Gastrocnemius medialis (tissue), 4 donors: ENCODE measurements around the gene ACVR1C. TPM values are rescaled to one million over a fixed set of nuclear protein-coding genes. Genes with fewer than 3 reads are reported as not detected.
"Not testable (repeated sequence)": the region's sequence is repeated elsewhere in the genome, so short reads cannot be mapped to it uniquely, and the experiment has no call there.

ENCODE experiments used
- ATAC-seq, 2 donors: fragments of 150-250 bp; one replicate each; pipeline ENCODE4 v1.9.1; 2016
- DNase-seq, 2 donors: peaks; one replicate each; pipeline ENCODE4 v3.0.0-alpha.2; 2019
- H3K27ac ChIP-seq, 4 donors: fragments of 200-600 bp; sonication (generic); 1 replicate in 1 of 4; 2 replicates in 3 of 4; pipeline ENCODE4 v1.5.1; 2016 to 2018; ENCODE audit warnings: mild to moderate bottlenecking in 2 of 4, moderate library complexity in 1 of 4
- H3K27me3 ChIP-seq, 3 donors: fragments of 200-600 bp; sonication (generic) in 2 of 3; 1 replicate in 1 of 3; 2 replicates in 2 of 3; pipeline versions ENCODE4 v1.5.1 to v1.6.0; 2016 to 2019; ENCODE audit warnings: mild to moderate bottlenecking in 1 of 3, moderate library complexity in 1 of 3
- H3K36me3 ChIP-seq, 2 donors: fragments of 200-600 bp; sonication (generic) in 1 of 2; one replicate each; pipeline ENCODE4 v1.5.1; 2017 to 2018
- H3K4me1 ChIP-seq, 2 donors: fragments of 200-600 bp; sonication (generic) in 1 of 2; one replicate each; pipeline ENCODE4 v1.5.1; 2016 to 2017; ENCODE audit warnings: mild to moderate bottlenecking in 2 of 2
- H3K4me3 ChIP-seq, 4 donors: fragments of 200-600 bp; sonication (generic) in 3 of 4; 1 replicate in 1 of 4; 2 replicates in 3 of 4; pipeline ENCODE4 v1.5.1; 2016 to 2019; ENCODE audit warnings: mild to moderate bottlenecking in 2 of 4
- H3K9me3 ChIP-seq, 3 donors: fragments of 200-600 bp; sonication (generic) in 2 of 3; 1 replicate in 1 of 3; 2 replicates in 2 of 3; pipeline ENCODE4 v1.5.1; 2016 to 2019
- POLR2A ChIP-seq, 2 donors: fragments of 450-650 bp; IDR thresholded peaks; one replicate each; pipeline ENCODE4 v1.6.1; 2017; ENCODE audit warnings: antibody characterized with exemption in 2 of 2, mild to moderate bottlenecking in 2 of 2, moderate library complexity in 2 of 2
- in situ Hi-C, 4 donors: fragments of 200-750 bp; cut with MboI; loops; one replicate each; pipeline versions ENCODE4 v1.15.0 to v1.8.0; 2017; ENCODE audit warnings: low sequenced_read_pairs in 4 of 4
- intact Hi-C: fragments of 100-400 bp; cut with DNase I; formaldehyde crosslinking; loops from one replicate; pipeline ENCODE4 v1.15.1; 2023; ENCODE audit warnings: low total_unique reads
- total RNA-seq, 4 donors: library from RNA; depleted of rRNA; stranded (reverse); fragments of >200 nt; gene quantifications; one replicate each; pipeline versions ENCODE4 v1.1.0 to v1.2.3, GENCODE V29; 2016
- TF ChIP-seq, protein P1 (sequence below), 5 experiments: fragments of 450-650 bp in 3 of 5; fragments of 200-600 bp in 2 of 5; sonication (generic) in 2 of 5; IDR thresholded peaks in 4 of 5; conservative IDR thresholded peaks in 1 of 5; 1 replicate in 4 of 5; 2 replicates in 1 of 5; pipeline ENCODE4 v1.5.1; 2016 to 2019; ENCODE audit warnings: antibody characterized with exemption in 5 of 5, mild to moderate bottlenecking in 3 of 5, moderate library complexity in 3 of 5

ACVR1C gene
- total RNA-seq, 4 donors from 2014 or later, result 0.46 to 2.1 (median 0.90) TPM

DNA sequence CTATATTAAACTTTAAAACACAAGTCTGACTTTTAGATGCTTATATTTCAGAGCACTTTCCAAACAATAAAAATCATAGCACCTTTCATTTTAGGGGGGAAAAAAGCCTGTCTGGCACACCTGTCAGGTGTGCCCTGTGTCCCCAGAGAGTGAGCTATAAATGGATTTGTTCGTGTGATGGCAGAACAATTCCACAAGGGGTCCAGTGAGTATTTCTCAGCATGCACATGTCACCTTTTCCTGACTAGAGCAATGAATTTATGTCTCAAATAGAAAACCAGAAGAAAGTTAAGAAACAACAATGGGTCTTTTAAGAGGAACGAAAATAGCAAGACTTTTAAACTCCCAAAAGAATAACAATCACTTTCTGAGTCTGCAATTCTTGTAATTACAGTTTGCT is 55.9 kb downstream of the ACVR1C start:
- no peak for DNase-seq
- in situ Hi-C loops, result no loop called here
- no peak for TF ChIP-seq POLR2A (IDR thresholded peaks at IDR 0.05)
- TF ChIP-seq, protein P1, sequence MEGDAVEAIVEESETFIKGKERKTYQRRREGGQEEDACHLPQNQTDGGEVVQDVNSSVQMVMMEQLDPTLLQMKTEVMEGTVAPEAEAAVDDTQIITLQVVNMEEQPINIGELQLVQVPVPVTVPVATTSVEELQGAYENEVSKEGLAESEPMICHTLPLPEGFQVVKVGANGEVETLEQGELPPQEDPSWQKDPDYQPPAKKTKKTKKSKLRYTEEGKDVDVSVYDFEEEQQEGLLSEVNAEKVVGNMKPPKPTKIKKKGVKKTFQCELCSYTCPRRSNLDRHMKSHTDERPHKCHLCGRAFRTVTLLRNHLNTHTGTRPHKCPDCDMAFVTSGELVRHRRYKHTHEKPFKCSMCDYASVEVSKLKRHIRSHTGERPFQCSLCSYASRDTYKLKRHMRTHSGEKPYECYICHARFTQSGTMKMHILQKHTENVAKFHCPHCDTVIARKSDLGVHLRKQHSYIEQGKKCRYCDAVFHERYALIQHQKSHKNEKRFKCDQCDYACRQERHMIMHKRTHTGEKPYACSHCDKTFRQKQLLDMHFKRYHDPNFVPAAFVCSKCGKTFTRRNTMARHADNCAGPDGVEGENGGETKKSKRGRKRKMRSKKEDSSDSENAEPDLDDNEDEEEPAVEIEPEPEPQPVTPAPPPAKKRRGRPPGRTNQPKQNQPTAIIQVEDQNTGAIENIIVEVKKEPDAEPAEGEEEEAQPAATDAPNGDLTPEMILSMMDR (IDR thresholded peaks at IDR 0.05 in 4 of 5, conservative IDR thresholded peaks at IDR 0.05 in 1 of 5), result no peak
- H3K9me3 ChIP-seq, result no peaks in the 10 kb centered on the region
- H3K36me3 ChIP-seq, result no peaks in the 10 kb centered on the region
- H3K27me3 ChIP-seq, result no peaks in the 10 kb centered on the region
- H3K4me3 ChIP-seq, result no peak overlapping the region
- H3K27ac ChIP-seq, result no peak overlapping the region
- ATAC-seq, result no peak
- intact Hi-C loops, result no loop called here
- no peaks in the 10 kb centered on the region for H3K4me1 ChIP-seq

DNA sequence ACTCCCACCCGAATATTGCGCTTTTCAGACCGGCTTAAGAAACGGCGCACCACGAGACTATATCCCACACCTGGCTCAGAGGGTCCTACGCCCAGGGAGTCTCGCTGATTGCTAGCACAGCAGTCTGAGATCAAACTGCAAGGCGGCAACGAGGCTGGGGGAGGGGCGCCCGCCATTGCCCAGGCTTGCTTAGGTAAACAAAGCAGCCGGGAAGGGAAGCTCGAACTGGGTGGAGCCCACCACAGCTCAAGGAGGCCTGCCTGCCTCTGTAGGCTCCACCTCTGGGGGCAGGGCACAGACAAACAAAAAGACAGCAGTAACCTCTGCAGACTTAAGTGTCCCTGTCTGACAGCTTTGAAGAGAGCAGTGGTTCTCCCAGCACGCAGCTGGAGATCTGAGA is 62.0 kb downstream of the ACVR1C start:
- DNase-seq, H3K27me3 ChIP-seq, in situ Hi-C loops, intact Hi-C loops, ATAC-seq, H3K9me3 ChIP-seq, H3K4me1 ChIP-seq, H3K27ac ChIP-seq, H3K4me3 ChIP-seq, H3K36me3 ChIP-seq: not testable (repeated sequence)

DNA sequence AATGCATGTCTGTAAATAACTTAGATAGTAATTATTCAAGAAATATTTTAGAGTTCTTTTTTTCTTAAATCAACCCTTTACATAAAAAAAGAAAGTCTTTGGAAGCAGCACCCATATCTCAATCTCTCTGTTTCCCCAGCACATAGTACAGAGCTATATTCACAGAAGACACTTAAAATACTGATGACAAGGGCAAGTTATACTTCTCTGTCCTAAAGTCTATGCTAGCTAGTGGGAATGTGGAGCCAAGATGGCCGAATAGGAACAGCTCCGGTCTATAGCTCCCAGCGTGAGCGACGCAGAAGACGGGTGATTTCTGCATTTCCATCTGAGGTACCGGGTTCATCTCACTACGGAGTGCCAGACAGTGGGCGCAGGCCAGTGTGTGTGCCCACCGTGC is 62.6 kb downstream of the ACVR1C start:
- H3K4me3 ChIP-seq, intact Hi-C loops, H3K9me3 ChIP-seq, H3K27me3 ChIP-seq, H3K27ac ChIP-seq, ATAC-seq, in situ Hi-C loops, H3K36me3 ChIP-seq, DNase-seq, H3K4me1 ChIP-seq: not testable (repeated sequence)

DNA sequence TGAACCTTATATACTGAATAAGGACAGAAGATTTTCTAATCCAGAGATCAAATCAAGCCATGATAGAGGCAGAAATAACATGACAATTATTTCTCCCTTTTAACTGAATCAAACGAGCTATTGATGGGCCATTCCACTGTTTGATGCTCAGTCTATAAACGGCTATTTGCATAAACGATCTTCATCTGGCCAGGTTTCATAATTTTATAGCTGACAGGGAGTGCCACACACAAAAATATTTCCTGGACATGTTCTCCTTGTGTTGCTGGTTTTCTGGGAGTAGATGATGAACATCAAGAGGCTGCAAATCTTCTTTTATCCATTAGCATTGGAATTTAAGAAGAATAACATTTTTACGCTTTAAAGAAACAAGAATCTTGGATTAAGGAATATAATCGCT is 63.1 kb downstream of the ACVR1C start:
- H3K9me3 ChIP-seq, result no peaks in the 10 kb centered on the region
- intact Hi-C loops, result no loop called here
- TF ChIP-seq POLR2A (IDR thresholded peaks at IDR 0.05), result no peak
- in situ Hi-C loops, result no loop called here
- H3K4me3 ChIP-seq, result no peak overlapping the region
- no peak overlapping the region for H3K27ac ChIP-seq
- no peaks in the 10 kb centered on the region for H3K36me3 ChIP-seq
- ATAC-seq (no peak), DNase-seq (no peak)
- H3K4me1 ChIP-seq, result no peaks in the 10 kb centered on the region
- H3K27me3 ChIP-seq, result no peaks in the 10 kb centered on the region

DNA sequence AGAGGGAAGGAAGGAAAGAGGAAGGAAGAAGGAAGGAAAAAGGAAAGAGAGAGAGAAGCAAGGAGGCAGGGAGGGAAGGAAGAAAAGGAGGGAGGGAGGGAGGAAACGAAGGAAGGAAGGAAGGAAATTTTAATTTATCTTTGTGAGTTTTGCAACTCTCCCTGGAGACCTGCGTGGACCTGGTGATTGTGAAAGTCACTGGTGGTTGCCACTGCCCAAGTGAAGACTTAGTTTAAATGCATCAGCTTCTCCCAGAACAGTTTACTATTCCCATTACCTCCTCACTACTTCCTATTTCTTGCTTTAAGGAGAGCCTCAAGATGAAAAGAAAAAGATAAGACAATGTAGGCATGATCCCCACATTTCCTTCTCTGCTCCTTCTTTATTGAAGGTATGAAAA is 68.8 kb downstream of the ACVR1C start:
- Histone ChIP-seq H3K36me3 (no peaks in the 10 kb centered on the region), H3K4me1 (no peaks in the 10 kb centered on the region), H3K9me3 (no peaks in the 10 kb centered on the region), H3K4me3 (no peak overlapping the region), H3K27ac (no peak overlapping the region), H3K27me3 (no peaks in the 10 kb centered on the region)
- TF ChIP-seq, protein P1 (IDR thresholded peaks at IDR 0.05 in 4 of 5, conservative IDR thresholded peaks at IDR 0.05 in 1 of 5), result no peak
- no peak for TF ChIP-seq POLR2A (IDR thresholded peaks at IDR 0.05)
- ATAC-seq (no peak), DNase-seq (no peak)
- in situ Hi-C loops, result no loop called here
- intact Hi-C loops, result no loop called here

DNA sequence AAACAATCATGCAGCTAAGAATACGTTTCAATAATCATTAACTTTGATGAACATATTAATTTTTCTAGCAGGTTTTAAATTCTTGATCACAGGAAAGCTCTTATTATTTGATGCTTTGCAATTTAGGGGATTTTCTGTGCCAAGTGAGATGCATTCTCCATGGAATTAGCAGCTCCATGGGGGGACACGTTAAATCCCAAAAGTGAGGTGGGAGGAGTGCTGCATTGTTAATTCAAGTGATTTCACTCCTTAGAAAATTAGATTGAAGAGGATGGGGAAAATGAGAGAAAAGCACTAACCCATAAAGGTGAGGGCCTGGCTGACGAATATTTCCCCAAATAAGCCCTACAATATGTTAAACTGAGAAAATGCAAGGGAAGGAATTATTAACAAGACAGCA is 69.2 kb downstream of the ACVR1C start:
- DNase-seq (no peak), ATAC-seq (no peak)
- in situ Hi-C loops, result no loop called here
- Histone ChIP-seq H3K9me3 (no peaks in the 10 kb centered on the region), H3K27me3 (no peaks in the 10 kb centered on the region), H3K4me1 (no peaks in the 10 kb centered on the region), H3K4me3 (no peak overlapping the region), H3K27ac (no peak overlapping the region), H3K36me3 (no peaks in the 10 kb centered on the region)
- no peak for TF ChIP-seq POLR2A (IDR thresholded peaks at IDR 0.05)
- TF ChIP-seq, protein P1 (IDR thresholded peaks at IDR 0.05 in 4 of 5, conservative IDR thresholded peaks at IDR 0.05 in 1 of 5), result no peak
- intact Hi-C loops, result no loop called here
